K562 (cell line): Measurements from ENCODE around the gene FNBP1. TPM values are rescaled to one million over a fixed set of nuclear protein-coding genes. Genes with fewer than 3 reads are reported as not detected.

ENCODE experiments used
- CBFB ChIP-seq: sonication (generic); formaldehyde crosslinking; IDR thresholded peaks from 2 replicates; pipeline ENCODE4 v1.4.0; 2020; ENCODE audit warnings: mild to moderate bottlenecking, missing genetic modification reagents
- CXXC5 ChIP-seq: fragments of 250-450 bp; sonication (Bioruptor Pico); IDR thresholded peaks from 2 replicates; pipeline ENCODE4 v1.8.0; 2022; ENCODE audit warnings: inconsistent platforms, mild to moderate bottlenecking, moderate library complexity
- E2F1 ChIP-seq: sonication (generic); formaldehyde crosslinking; IDR thresholded peaks from 2 replicates; pipeline ENCODE4 v1.8.1; 2023; ENCODE audit warnings: mild to moderate bottlenecking, missing genetic modification reagents, moderate library complexity
- FOS ChIP-seq: IDR thresholded peaks from 3 replicates; pipeline ENCODE4 v1.6.1; 2011; ENCODE audit not compliant: insufficient read length; ENCODE audit errors: extremely low read depth
- FOXA3 ChIP-seq, 2 experiments: fragments of 450-650 bp in 1 of 2; sonication (generic) in 1 of 2; formaldehyde crosslinking; IDR thresholded peaks in 1 of 2; conservative IDR thresholded peaks in 1 of 2; 2 replicates each; pipeline versions ENCODE4 v1.4.0 to v1.8.0; 2020 to 2022; ENCODE audit warnings: mild to moderate bottlenecking in 2 of 2, missing genetic modification reagents in 1 of 2
- FUS ChIP-seq: fragments of 200-400 bp; formaldehyde crosslinking; optimal IDR thresholded peaks from 2 replicates; pipeline ENCODE3; 2017; ENCODE audit warnings: low read depth, low read length
- HDAC3 ChIP-seq: fragments of 450-650 bp; IDR thresholded peaks from 2 replicates; pipeline ENCODE4 v1.6.1; 2018; ENCODE audit warnings: borderline replicate concordance, mild to moderate bottlenecking, moderate library complexity; ENCODE audit not compliant: partially characterized antibody
- HES1 ChIP-seq: fragments of 450-650 bp; IDR thresholded peaks from 2 replicates; pipeline ENCODE4 v1.6.1; 2016; ENCODE audit warnings: low read depth, mild to moderate bottlenecking, moderate library complexity
- MBD2 ChIP-seq: sonication (generic); IDR thresholded peaks from 2 replicates; pipeline ENCODE4 v1.6.1; 2016; ENCODE audit warnings: low read depth, borderline replicate concordance
- MTA3 ChIP-seq: fragments of 450-650 bp; formaldehyde crosslinking; IDR thresholded peaks from 2 replicates; pipeline ENCODE4 v1.6.1; 2017; ENCODE audit warnings: mild to moderate bottlenecking, borderline replicate concordance
- NKRF ChIP-seq: fragments of 450-650 bp; IDR thresholded peaks from 2 replicates; pipeline ENCODE4 v1.6.1; 2016; ENCODE audit warnings: borderline replicate concordance
- PKNOX1 ChIP-seq: fragments of 450-650 bp; IDR thresholded peaks from 2 replicates; pipeline ENCODE4 v1.6.1; 2016
- POLR2AphosphoS2 ChIP-seq: IDR thresholded peaks from 2 replicates; pipeline ENCODE4 v1.6.1; 2012; ENCODE audit warnings: low read length, improper control_type of control experiment
- PURB ChIP-seq: sonication (generic); formaldehyde crosslinking; IDR thresholded peaks from 2 replicates; pipeline ENCODE4 v1.9.0; 2021; ENCODE audit warnings: low read depth, mild to moderate bottlenecking, missing genetic modification reagents
- SIRT6 ChIP-seq: IDR thresholded peaks from one replicate; pipeline ENCODE4 v1.6.1; 2012; ENCODE audit warnings: low read depth, mild to moderate bottlenecking, control low read depth, inconsistent platforms, low read length, moderate library complexity
- SMARCE1 ChIP-seq: fragments of 450-650 bp; IDR thresholded peaks from 2 replicates; pipeline ENCODE4 v1.7.1; 2016; ENCODE audit warnings: mild to moderate bottlenecking
- TAL1 ChIP-seq: fragments of 450-650 bp; IDR thresholded peaks from 2 replicates; pipeline ENCODE4 v1.6.1; 2016; ENCODE audit warnings: mild to moderate bottlenecking
- U2AF1 ChIP-seq: fragments of 200-400 bp; formaldehyde crosslinking; optimal IDR thresholded peaks from 2 replicates; pipeline ENCODE3; 2017; ENCODE audit warnings: mild to moderate bottlenecking, low read depth, low read length, moderate library complexity
- VEZF1 ChIP-seq: fragments of 200-800 bp; sonication (Bioruptor generic); IDR thresholded peaks from 2 replicates; pipeline ENCODE4 v1.6.1; 2017; ENCODE audit warnings: missing genetic modification characterization, missing compliant biosample characterization
- ZNF263 ChIP-seq: sonication (generic); formaldehyde crosslinking; IDR thresholded peaks from 2 replicates; pipeline ENCODE4 v1.8.0; 2022; ENCODE audit warnings: mild to moderate bottlenecking, missing genetic modification reagents, borderline replicate concordance
- ZNF408 ChIP-seq: fragments of 250-450 bp; sonication (Bioruptor Pico); IDR thresholded peaks from 2 replicates; pipeline ENCODE4 v1.4.0; 2020; ENCODE audit warnings: low read depth, mild to moderate bottlenecking, moderate library complexity
- ZNF764 ChIP-seq: fragments of 250-450 bp; sonication (Bioruptor Pico); IDR thresholded peaks from 2 replicates; pipeline ENCODE4 v1.4.0; 2020; ENCODE audit warnings: low read depth, mild to moderate bottlenecking, moderate library complexity
- polyA plus RNA-seq, 8 experiments: library from polyadenylated mRNA; depleted of rRNA in 4 of 8; stranded (reverse) in 5 of 8; unstranded in 3 of 8; fragments of >200 nt; fragmentation: Nextera tagmentation in 2 of 8; fragmentation: Illumina TruSeq in 1 of 8; extraction: Ambion mirVana in 2 of 8; extraction: Trizol in 1 of 8; gene quantifications; 2 replicates each; pipeline versions ENCODE4 v1.2.1 to v1.2.3, GENCODE V29; 2011 to 2014; ENCODE audit warnings: inconsistent platforms in 1 of 8, missing spikeins in 1 of 8
- total RNA-seq, 7 experiments: library from RNA; depleted of rRNA in 6 of 7; stranded (reverse); fragments of >200 nt in 6 of 7; fragmentation: Illumina TruSeq in 2 of 7; extraction: Trizol in 2 of 7; gene quantifications; 2 replicates each; pipeline versions ENCODE4 v1.2.1 to v1.2.3, GENCODE V29; 2011 to 2021; ENCODE audit warnings: low replicate concordance in 1 of 7

Gene FNBP1
- total and polyA plus RNA-seq, 9 of the 15 experiments (the other 6 are each of a cell fraction or from before 2014, with no cell fraction given), result 1.8 to 14.9 (median 7.6) TPM

GRCh38 chr9:129910628-129911567, 132.1 kb downstream of the FNBP1 start (continued):
- TF ChIP-seq NKRF (no peak), SIRT6 (no peak), U2AF1 (no peak), TAL1 (peak; percentile 94), CBFB (peak; percentile 91), POLR2AphosphoS2 (no peak), PURB (CRISPR knock-in tag) (no peak), PKNOX1 (peak; percentile 90), FUS (no peak), MBD2 (peak; percentile 80), FOXA3 (CRISPR knock-in tag; conservative IDR thresholded peaks at IDR 0.05 in 1 of 2, IDR thresholded peaks at IDR 0.05 in 1 of 2) (no peak), E2F1 (CRISPR knock-in tag) (no peak), VEZF1 (peak; percentile 53), MTA3 (peak; percentile 91), CXXC5 (peak; percentile 67), HDAC3 (peak; percentile 92), SMARCE1 (peak; percentile 99), ZNF408 (CRISPR knock-in tag) (no peak), HES1 (peak; percentile 99), FOS (no peak), ZNF263 (CRISPR knock-in tag) (no peak), ZNF764 (CRISPR knock-in tag) (no peak)
